ENCODE data around the gene SERINC5. TPM values are rescaled to one million over a fixed set of nuclear protein-coding genes. Genes with fewer than 3 reads are reported as not detected.
"Not testable (repeated sequence)": the region's sequence is repeated elsewhere in the genome, so short reads cannot be mapped to it uniquely, and the experiment has no call there.

The SERINC5 gene
- polyA plus RNA-seq (ENCODE audit: insufficient read length) = 18.7 TPM

DNA sequence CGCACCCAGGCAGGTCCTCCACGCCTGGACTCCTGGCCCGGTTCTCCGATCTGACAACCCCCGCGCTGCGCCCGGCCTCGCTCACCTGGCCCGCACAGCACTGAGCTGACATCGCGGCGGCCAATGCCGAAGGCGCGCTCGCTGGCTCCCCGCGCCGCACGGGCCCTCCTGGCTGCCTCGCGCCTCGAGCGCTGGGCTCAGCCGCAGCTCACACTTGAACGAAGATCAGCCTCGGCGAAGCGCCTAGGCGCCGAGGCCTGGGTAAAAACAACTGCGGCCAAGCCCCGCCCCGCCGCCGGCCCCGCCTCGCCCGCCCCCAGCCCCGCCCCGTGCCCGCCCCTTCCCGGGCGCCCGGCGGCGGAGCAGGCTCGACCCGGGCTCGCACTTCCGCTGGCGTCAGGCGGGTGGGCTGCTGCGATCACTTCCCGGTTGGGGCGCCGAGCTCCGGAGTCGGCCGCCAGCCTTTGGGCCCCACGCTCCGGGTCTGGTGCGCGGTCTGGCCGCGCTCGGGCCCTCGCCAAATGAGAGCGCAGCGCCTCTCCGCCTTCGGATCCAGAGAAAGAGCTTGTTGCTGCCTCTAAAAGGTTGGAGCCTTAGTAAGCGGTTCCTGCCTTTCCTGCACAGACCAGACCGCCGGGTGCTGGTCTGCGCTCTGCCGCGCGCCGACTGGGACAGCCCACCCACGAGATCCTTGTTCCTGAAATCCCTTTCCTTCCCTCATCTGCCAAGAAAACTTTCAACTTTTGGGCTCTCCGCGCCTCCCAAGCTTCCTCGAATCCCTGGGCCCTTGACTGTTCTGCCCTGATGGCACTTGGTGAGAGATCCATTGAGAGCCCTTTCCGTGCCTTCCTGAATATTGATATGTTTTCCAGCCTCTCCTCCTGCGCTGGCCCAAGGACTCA, at the start of gene SERINC5:
Gene SERINC5 (minus strand): TSS at position 238 of the 902 bp plus-strand sequence. CDS start 126 bp downstream, at position 112.
- peak; percentile 89 for DNase-seq

- no peak for DNase-seq
These were observed 46.8 kb upstream of the SERINC5 start for GRCh38 chr5:80302636-80303035.

GRCh38 chr5:80301342-80301741, 45.5 kb upstream of the SERINC5 start:
- DNase-seq = not testable (repeated sequence)

DNA sequence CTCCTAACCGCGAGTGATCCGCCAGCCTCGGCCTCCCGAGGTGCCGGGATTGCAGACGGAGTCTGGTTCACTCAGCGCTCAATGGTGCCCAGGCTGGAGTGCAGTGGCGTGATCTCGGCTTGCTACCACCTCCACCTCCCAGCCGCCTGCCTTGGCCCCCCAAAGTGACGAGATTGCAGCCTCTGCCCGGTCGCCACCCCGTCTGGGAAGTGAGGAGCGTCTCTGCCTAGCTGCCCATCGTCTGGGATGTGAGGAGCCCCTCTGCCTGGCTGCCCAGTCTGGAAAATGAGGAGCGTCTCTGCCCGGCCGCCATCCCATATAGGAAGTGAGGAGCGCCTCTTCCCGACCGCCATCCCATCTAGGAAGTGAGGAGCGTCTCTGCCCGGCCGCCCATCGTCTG, 44.9 kb upstream of the SERINC5 start:
- DNase-seq = not testable (repeated sequence)

GRCh38 chr5:80300125-80300524, 44.3 kb upstream of the SERINC5 start:
- DNase-seq = no peak

DNA sequence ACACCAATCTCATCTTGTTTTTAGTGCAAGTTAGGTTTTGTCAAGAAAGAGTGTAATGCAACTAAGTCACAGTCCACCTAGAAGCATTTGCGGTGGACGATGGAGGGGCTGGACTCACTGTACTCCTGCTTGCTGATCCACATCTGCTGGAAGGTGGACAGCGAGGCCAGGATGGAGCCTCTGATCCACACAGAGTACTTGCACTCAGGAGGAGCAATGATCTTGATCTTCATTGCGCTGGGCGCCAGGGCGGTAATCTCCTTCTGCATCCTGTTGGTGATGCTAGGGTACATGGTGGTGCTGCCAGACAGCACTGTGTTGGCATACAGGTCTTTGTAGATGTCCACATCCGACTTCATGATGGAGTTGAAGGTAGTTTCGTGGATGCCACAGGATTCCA, 43.8 kb upstream of the SERINC5 start:
- no peak for DNase-seq

DNA sequence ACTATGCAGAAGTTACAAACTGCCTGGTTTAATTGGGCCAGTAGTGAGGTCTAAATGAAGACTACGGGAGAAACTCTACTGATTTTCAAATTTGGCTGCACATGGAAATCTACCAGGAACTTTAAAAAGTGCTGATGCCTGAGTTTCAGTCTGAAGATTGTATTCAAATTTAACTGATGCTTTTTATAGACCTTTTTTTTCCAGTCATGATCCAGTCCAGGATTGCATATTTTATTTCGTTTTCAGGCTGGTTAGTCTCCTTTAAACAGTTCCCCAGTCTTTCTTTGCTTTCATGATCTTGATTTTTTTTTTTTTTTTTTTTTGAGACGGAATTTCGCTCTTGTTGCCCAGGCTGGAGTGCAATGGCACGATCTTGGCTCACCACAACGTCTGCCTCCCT, 40.3 kb upstream of the SERINC5 start:
- DNase-seq = peak; percentile 56

DNA sequence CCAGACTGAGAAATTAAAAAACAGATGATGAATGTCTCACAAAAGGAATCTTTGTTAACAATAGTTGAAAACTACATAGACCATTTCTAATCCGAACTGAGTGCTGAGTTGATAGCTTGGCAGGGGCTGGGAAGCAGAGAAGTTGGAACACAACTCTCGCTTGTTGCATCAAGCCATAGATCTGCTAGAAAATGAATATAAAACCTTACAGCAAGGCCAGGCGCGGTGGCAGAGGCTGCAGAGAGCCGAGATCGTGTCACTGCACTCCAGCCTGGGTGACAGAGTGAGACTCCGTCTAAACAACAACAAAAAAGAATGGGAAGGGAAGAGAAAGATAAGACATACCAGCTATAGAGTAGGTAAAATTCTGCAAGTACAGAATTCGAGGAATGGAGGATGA, 35.9 kb upstream of the SERINC5 start:
- no peak for DNase-seq

GRCh38 chr5:80289320-80289719, 33.5 kb upstream of the SERINC5 start:
- DNase-seq = no peak

GRCh38 chr5:80288177-80288576, 32.3 kb upstream of the SERINC5 start:
- DNase-seq = no peak

GRCh38 chr5:80284720-80285119, 28.9 kb upstream of the SERINC5 start:
- DNase-seq = no peak

- DNase-seq = no peak
These were observed 27.5 kb upstream of the SERINC5 start for GRCh38 chr5:80283360-80283759.

DNA sequence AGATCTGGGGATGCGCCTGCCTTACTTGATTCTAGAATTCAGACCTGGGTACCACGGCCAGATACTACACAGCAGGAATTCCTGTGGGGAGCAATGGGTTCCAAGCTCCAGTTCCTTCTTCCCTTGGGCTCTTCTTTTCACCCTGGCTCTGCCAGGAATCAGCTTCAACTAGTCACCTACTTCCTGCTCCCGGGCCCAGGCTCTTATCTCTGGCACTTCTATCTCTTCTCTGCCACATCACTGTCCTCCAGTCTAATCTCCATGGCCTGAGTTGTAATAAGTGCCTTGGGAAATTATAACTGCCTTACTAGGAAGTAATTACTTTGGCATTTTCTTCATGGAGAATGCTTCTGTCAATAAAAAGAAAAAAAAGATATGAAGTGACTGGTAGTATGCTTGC, 26.2 kb upstream of the SERINC5 start:
- DNase-seq = no peak

GRCh38 chr5:80277191-80277590, 21.3 kb upstream of the SERINC5 start:
- no peak for DNase-seq

DNA sequence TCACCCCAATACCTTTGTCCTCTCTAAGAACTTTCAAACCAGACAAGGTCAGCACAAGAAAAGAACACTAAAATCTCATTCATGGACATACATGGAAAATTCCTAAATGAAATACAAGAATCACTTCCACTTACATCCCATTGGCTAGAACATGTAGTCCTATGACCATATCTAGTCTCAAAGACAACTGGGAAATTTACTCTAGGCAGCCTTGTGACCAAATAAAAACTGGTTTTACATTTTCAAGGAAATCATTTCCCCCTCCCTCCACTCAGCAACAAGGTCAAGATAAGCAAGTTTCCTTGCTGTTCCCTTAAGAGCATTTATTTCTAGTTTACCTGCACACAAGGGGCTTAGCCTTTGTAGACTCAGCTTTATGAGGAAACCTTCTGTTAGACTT, 20.3 kb upstream of the SERINC5 start:
- DNase-seq = no peak

GRCh38 chr5:80275347-80275746, 19.5 kb upstream of the SERINC5 start:
- peak; percentile 45 for DNase-seq

DNA sequence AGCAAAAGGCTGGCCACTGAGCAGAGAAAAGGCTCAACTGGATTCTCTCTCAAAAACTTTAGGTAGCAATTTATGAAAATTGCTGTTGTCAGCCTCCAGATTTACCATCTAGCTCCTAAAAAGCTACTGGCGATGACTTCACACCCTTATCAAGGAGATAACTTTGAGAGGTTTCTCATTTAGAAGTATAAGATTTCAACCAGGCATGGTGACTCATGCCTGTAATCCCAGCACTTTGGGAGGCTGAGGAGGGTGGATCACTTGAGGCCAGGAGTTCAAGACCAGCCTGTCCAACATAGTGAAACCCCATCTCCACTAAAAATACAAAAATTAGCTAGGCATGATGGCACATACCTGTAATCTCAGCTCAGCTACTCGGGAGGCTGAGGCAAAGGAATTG, 14.7 kb upstream of the SERINC5 start:
- DNase-seq = not testable (repeated sequence)

GRCh38 chr5:80269991-80270438, 14.2 kb upstream of the SERINC5 start:
- no peak for DNase-seq

DNA sequence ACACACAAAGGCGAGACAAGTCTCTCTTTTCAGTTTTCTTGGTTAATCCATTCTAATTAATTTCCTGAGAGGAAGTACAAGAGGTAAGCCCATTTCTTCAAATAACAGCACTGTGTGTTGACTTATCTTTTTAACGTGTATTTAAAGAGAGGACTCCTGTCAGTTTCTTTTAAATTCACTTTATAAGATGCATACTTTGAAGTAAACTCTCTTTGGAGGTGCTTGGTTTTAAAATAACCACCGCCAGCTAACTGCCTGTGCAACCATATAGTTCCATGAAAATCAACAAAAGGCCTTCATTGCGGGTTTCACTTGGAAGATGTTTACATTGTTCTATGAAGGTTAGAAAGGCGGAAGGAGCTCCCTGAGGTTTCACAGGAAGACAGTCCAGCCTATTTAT, 13.1 kb upstream of the SERINC5 start:
- no peak for DNase-seq

- DNase-seq = no peak
These were observed 10.7 kb upstream of the SERINC5 start for GRCh38 chr5:80266566-80266965.

DNA sequence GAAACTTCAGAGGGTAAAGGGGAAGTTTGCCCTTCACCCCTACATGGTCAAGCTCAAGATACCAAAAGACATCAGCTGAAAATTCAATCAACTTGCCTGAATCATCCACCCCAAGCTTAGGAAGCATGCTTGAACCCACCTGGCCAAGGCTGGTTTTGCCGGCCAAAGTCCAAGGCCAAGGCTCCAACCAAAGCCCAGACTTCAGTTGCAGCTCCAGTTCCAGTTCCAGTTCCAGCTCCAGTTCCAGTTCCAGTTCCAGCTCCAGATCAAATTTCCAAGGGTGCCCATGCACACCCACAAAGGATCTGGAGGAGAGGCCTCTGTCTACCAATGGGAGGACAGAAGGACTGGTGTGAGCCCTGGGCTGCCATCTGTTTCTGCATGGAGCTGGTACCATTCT, 4.6 kb upstream of the SERINC5 start:
- no peak for DNase-seq

GRCh38 chr5:80259511-80260203, 3.8 kb upstream of the SERINC5 start:
- DNase-seq = no peak

DNA sequence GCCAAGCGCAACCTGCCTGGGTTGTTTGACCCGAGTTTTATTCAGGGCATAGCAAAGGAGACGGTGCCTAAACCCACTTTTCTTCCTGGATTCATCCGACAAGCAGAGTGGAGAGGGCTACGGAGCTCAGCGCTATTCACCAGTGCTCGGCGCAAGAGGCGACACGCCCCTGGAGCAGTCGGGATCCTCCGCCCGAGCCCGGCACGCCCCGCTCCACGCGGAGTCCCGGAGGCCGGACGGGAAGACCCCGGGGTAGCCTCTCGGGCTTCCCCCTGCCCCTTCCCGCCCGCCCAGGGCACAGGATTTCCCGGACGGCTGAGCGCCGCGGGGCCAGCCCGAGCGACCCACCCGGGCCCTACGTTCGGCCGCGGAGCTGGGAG, 427 bp downstream of the SERINC5 start:
- peak; percentile 76 for DNase-seq
